ENCODE measurements around the gene VSIG4.
"Not testable (repeated sequence)": the region's sequence is repeated elsewhere in the genome, so short reads cannot be mapped to it uniquely, and the experiment has no call there.

DNA sequence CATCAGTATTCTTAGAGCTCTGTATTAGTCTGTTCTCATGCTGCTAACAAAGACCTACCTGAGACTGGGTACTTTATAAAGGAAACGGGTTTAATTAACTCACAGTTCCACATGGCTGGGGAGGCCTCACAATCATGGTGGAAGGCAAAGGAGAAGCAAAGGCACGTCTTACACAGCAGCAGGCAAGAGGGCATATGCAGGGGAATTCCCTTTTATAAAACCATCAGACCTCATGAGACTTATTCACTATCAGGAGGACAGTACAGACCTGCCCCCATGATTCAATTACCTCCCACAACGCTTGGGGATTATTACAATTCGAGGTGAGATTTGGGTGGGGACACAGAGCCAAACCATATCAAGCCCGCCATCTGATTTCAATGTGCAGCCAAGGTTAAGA is 17.1 kb upstream of the VSIG4 start:
- TF ChIP-seq, protein P1, sequence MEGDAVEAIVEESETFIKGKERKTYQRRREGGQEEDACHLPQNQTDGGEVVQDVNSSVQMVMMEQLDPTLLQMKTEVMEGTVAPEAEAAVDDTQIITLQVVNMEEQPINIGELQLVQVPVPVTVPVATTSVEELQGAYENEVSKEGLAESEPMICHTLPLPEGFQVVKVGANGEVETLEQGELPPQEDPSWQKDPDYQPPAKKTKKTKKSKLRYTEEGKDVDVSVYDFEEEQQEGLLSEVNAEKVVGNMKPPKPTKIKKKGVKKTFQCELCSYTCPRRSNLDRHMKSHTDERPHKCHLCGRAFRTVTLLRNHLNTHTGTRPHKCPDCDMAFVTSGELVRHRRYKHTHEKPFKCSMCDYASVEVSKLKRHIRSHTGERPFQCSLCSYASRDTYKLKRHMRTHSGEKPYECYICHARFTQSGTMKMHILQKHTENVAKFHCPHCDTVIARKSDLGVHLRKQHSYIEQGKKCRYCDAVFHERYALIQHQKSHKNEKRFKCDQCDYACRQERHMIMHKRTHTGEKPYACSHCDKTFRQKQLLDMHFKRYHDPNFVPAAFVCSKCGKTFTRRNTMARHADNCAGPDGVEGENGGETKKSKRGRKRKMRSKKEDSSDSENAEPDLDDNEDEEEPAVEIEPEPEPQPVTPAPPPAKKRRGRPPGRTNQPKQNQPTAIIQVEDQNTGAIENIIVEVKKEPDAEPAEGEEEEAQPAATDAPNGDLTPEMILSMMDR (conservative IDR thresholded peaks at IDR 0.05 in 1 of 2, IDR thresholded peaks at IDR 0.05 in 1 of 2; ENCODE audit: extremely low read depth in 1 of 2, insufficient read depth in 1 of 2, low read depth in 1 of 2, low read length in 2 of 2): not testable (repeated sequence)
- TF ChIP-seq EZH2 (IDR thresholded peaks at IDR 0.05; ENCODE audit: borderline replicate concordance, low read length): not testable (repeated sequence)

Data from mammary epithelial cell (primary cell).